Mucosa of descending colon (tissue), 3 donors: ENCODE results near the gene FGR. TPM values are rescaled to one million over a fixed set of nuclear protein-coding genes. Genes with fewer than 3 reads are reported as not detected.

Source experiments
- ATAC-seq: fragments of 200-7000 bp; cut with Tn5 transposase; one replicate; pipeline ENCODE4 v1.9.1; 2020; ENCODE audit warnings: mild to moderate bottlenecking, moderate library complexity
- DNase-seq, 3 donors: peaks; one replicate each; pipeline ENCODE4 v3.0.0-alpha.2; 2020
- H3K36me3 ChIP-seq: fragments of 200-600 bp; one replicate; pipeline ENCODE4 v1.8.0; 2021; ENCODE audit warnings: low read depth, mild to moderate bottlenecking
- H3K4me1 ChIP-seq: fragments of 200-600 bp; one replicate; pipeline ENCODE4 v1.8.0; 2021; ENCODE audit warnings: low read depth, mild to moderate bottlenecking
- H3K4me3 ChIP-seq: fragments of 200-600 bp; one replicate; pipeline ENCODE4 v1.8.0; 2021; ENCODE audit warnings: mild to moderate bottlenecking
- H3K9me3 ChIP-seq: fragments of 200-600 bp; one replicate; pipeline ENCODE4 v1.8.0; 2021; ENCODE audit warnings: mild to moderate bottlenecking
- intact Hi-C, 2 donors: fragments of 100-400 bp; cut with DNase I in 1 of 2; cut with micrococcal nuclease in 1 of 2; formaldehyde crosslinking; loops; one replicate each; pipeline versions ENCODE4 v1.11.0 to v1.11.1; 2022; cut with DNase I, micrococcal nuclease
- total RNA-seq, 3 donors: library from RNA; stranded (reverse); fragmentation: NEBNext Ultra II Directional in 2 of 3; extraction: Animal tissue kit (Norgen Biotek cat#: 25700) in 2 of 3; gene quantifications; one replicate each; pipeline versions ENCODE4 v1.2.1 to v1.2.4, GENCODE V29; 2021 to 2023
- TF ChIP-seq, protein P1 (sequence below): fragments of 200-600 bp; IDR thresholded peaks from one replicate; pipeline ENCODE4 v1.8.0; 2022; ENCODE audit warnings: antibody characterized with exemption, mild to moderate bottlenecking
- donor health status: DM: no; HTN: no; CAD: no; lungs with moderate emphysema.
- donor health status: DM: no; HTN: no; CAD: no.
- donor health status: DM: no; HTN: yes; CAD: no.

FGR gene
- total RNA-seq, 3 donors from 2014 or later, result 2.3 to 5.7 (median 5.3) TPM

- no peaks in the 10 kb centered on the region for H3K36me3 ChIP-seq
- no peak for ATAC-seq
- TF ChIP-seq, protein P1, sequence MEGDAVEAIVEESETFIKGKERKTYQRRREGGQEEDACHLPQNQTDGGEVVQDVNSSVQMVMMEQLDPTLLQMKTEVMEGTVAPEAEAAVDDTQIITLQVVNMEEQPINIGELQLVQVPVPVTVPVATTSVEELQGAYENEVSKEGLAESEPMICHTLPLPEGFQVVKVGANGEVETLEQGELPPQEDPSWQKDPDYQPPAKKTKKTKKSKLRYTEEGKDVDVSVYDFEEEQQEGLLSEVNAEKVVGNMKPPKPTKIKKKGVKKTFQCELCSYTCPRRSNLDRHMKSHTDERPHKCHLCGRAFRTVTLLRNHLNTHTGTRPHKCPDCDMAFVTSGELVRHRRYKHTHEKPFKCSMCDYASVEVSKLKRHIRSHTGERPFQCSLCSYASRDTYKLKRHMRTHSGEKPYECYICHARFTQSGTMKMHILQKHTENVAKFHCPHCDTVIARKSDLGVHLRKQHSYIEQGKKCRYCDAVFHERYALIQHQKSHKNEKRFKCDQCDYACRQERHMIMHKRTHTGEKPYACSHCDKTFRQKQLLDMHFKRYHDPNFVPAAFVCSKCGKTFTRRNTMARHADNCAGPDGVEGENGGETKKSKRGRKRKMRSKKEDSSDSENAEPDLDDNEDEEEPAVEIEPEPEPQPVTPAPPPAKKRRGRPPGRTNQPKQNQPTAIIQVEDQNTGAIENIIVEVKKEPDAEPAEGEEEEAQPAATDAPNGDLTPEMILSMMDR, result no peak
- no peaks in the 10 kb centered on the region for H3K4me1 ChIP-seq
- intact Hi-C loops, result no loop called here
- no peaks in the 10 kb centered on the region for H3K9me3 ChIP-seq
- DNase-seq, result no peak
- H3K4me3 ChIP-seq, result no peak overlapping the region
These were observed 17.6 kb downstream of the FGR start for GRCh38 chr1:27617420-27617819.

DNA sequence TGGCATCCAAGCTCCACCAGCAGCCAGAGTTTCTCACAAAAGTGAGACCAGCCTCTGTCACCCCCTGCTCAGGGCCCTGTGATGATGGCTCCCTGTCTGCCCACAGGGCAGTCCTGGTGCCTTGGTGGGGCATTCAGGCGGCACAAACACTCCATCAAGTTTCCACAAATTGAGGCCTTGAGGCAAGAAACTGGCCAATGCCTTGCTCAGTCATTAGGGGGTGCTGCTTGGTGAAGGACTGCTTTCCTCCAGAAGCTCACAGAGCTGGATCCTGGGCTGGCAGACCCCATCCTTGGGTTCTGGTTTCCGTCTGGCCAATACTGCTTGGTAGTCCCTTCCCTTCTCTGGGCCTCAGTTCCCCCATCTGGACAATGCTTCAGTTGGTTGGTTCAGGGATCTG lies 18.5 kb downstream of the FGR start:
- intact Hi-C loops, result no loop called here
- no peak for ATAC-seq
- DNase-seq, result peak in 1 of 3 donors; percentile 9

GRCh38 chr1:27615346-27616192 lies 19.4 kb downstream of the FGR start:
- H3K9me3 ChIP-seq, result no peaks in the 10 kb centered on the region
- TF ChIP-seq, protein P1, result no peak
- intact Hi-C loops, result no loop called here
- ATAC-seq (no peak), DNase-seq (no peak)
- no peak overlapping the region for H3K4me3 ChIP-seq
- H3K36me3 ChIP-seq, result no peaks in the 10 kb centered on the region
- no peaks in the 10 kb centered on the region for H3K4me1 ChIP-seq

More for the DNA sequence above, 18.5 kb downstream of the FGR start:
- TF ChIP-seq, protein P1, result no peak
- Histone ChIP-seq H3K4me1 (no peaks in the 10 kb centered on the region), H3K4me3 (no peak overlapping the region), H3K36me3 (no peaks in the 10 kb centered on the region), H3K9me3 (no peaks in the 10 kb centered on the region)

- DNase-seq (no peak), ATAC-seq (no peak)
- Histone ChIP-seq H3K9me3 (no peaks in the 10 kb centered on the region), H3K4me1 (no peaks in the 10 kb centered on the region), H3K4me3 (no peak overlapping the region), H3K36me3 (no peaks in the 10 kb centered on the region)
- TF ChIP-seq, protein P1, result no peak
- intact Hi-C loops, result no loop called here
These were observed 20.2 kb downstream of the FGR start for GRCh38 chr1:27614625-27615344.

GRCh38 chr1:27614043-27614624 lies 20.9 kb downstream of the FGR start:
- intact Hi-C loops, result no loop called here

More at GRCh38 chr1:27614043-27614624, 20.9 kb downstream of the FGR start:
- Histone ChIP-seq H3K9me3 (no peaks in the 10 kb centered on the region), H3K36me3 (no peaks in the 10 kb centered on the region), H3K4me3 (no peak overlapping the region), H3K4me1 (no peaks in the 10 kb centered on the region)
- ATAC-seq (no peak), DNase-seq (peak in 1 of 3 donors; percentile 11)
- TF ChIP-seq, protein P1, result no peak
